PC-9 (cell line): ENCODE results near the gene PTEN. TPM values are rescaled to one million over a fixed set of nuclear protein-coding genes. Genes with fewer than 3 reads are reported as not detected.
"Not testable (repeated sequence)": the region's sequence is repeated elsewhere in the genome, so short reads cannot be mapped to it uniquely, and the experiment has no call there.

ENCODE experiments used
- BruUV-seq: library from RNA; stranded (reverse); fragments of 400-500 nt; replicated peaks from 2 replicates; lab custom pipeline; 2021; lab: Mats Ljungman, UMichigan
- CTCF ChIA-PET: fragments of 300-600 bp; sonication (Branson Sonifier 250); formaldehyde crosslinking; loops from one replicate; lab custom pipeline; 2022; ENCODE audit warnings: antibody characterized with exemption; lab: Charles Lee
- POLR2A ChIA-PET: fragments of 300-600 bp; sonication (Branson Sonifier 250); formaldehyde crosslinking; loops from one replicate; lab custom pipeline; 2022; ENCODE audit warnings: antibody characterized with exemption; ENCODE audit not compliant: unreplicated experiment; lab: Charles Lee
- DNase-seq, 2 experiments: peaks; one replicate each; pipeline versions ENCODE4 v3.0.0 to v3.0.0-alpha.2; 2015 to 2022; ENCODE audit warnings: mixed read lengths in 1 of 2
- H2AFZ ChIP-seq: fragments of 200-600 bp; sonication (generic); 2 replicates; pipeline ENCODE4 v1.8.1; 2017; ENCODE audit warnings: antibody characterized with exemption
- H3F3A ChIP-seq: fragments of 200-600 bp; sonication (generic); 2 replicates; pipeline ENCODE4 v1.8.1; 2017; ENCODE audit warnings: antibody characterized with exemption, mild to moderate bottlenecking, low read depth; ENCODE audit not compliant: insufficient read depth
- H3K27ac ChIP-seq: fragments of 200-600 bp; sonication (generic); 2 replicates; pipeline ENCODE4 v1.6.1; 2016; ENCODE audit warnings: mixed run types
- H3K27me3 ChIP-seq: fragments of 200-600 bp; sonication (generic); 2 replicates; pipeline ENCODE4 v1.6.1; 2016; ENCODE audit warnings: low read depth, mixed run types; ENCODE audit not compliant: insufficient read depth
- H3K36me3 ChIP-seq: fragments of 200-600 bp; sonication (generic); 2 replicates; pipeline ENCODE4 v1.6.1; 2016; ENCODE audit warnings: low read depth, mixed run types
- H3K4me1 ChIP-seq: fragments of 200-600 bp; sonication (generic); replicated peaks from 2 replicates; pipeline ENCODE4 v1.6.1; 2016; ENCODE audit warnings: mixed run types; ENCODE audit not compliant: insufficient read depth
- H3K4me2 ChIP-seq: fragments of 200-600 bp; sonication (generic); 2 replicates; pipeline ENCODE4 v1.6.1; 2017; ENCODE audit warnings: mixed run types
- H3K4me3 ChIP-seq: fragments of 200-600 bp; sonication (generic); 2 replicates; pipeline ENCODE4 v1.6.1; 2016; ENCODE audit warnings: mixed run types
- H3K79me2 ChIP-seq: fragments of 200-600 bp; sonication (generic); 2 replicates; pipeline ENCODE4 v1.6.1; 2017; ENCODE audit warnings: low read depth, mixed run types
- H3K9me2 ChIP-seq: fragments of 200-600 bp; sonication (generic); 2 replicates; pipeline ENCODE4 v1.8.1; 2017; ENCODE audit warnings: mild to moderate bottlenecking; ENCODE audit not compliant: insufficient read depth
- H3K9me3 ChIP-seq: fragments of 200-600 bp; sonication (generic); 2 replicates; pipeline ENCODE4 v1.8.1; 2016; ENCODE audit warnings: low read depth; ENCODE audit not compliant: insufficient read depth
- H4K20me1 ChIP-seq: fragments of 200-600 bp; sonication (generic); 2 replicates; pipeline ENCODE4 v1.8.1; 2017; ENCODE audit not compliant: insufficient read depth
- EZH2 ChIP-seq: fragments of 200-600 bp; sonication (generic); IDR thresholded peaks from 2 replicates; pipeline ENCODE4 v1.8.0; 2017; ENCODE audit warnings: antibody characterized with exemption, low read depth
- intact Hi-C: fragments of 100-400 bp; cut with micrococcal nuclease; formaldehyde crosslinking; loops from one replicate; pipeline ENCODE4 v1.10.0; 2022; ENCODE audit not compliant: unreplicated experiment
- total RNA-seq: library from RNA; stranded (reverse); gene quantifications from 2 replicates; pipeline ENCODE4 v1.2.3, GENCODE V29; 2021
- TF ChIP-seq, protein P1 (sequence below): fragments of 200-600 bp; sonication (generic); conservative IDR thresholded peaks from 2 replicates; pipeline ENCODE4 v1.6.1; 2017; ENCODE audit warnings: mixed run types, antibody characterized with exemption, mild to moderate bottlenecking, moderate library complexity

PTEN gene
- total RNA-seq, 1 experiment from 2014 or later, result 44.9 TPM

GRCh38 chr10:87862679-87863052 is 759 bp upstream of the PTEN start:
- Histone ChIP-seq H3K79me2 (peaks cover 36% of the 10 kb centered on the region), H3K9me3 (no peaks in the 10 kb centered on the region), H4K20me1 (peaks cover 23% of the 10 kb centered on the region), H3K4me3 (peak overlapping the region; percentile 98), H3K27me3 (no peaks in the 10 kb centered on the region), H3K4me1 (peaks cover 20% of the 10 kb centered on the region), H3K4me2 (peak overlapping the region; percentile 86), H2AFZ (peak overlapping the region; percentile 89), H3K36me3 (no peaks in the 10 kb centered on the region), H3K27ac (peak overlapping the region; percentile 77), H3F3A (peaks cover 14% of the 10 kb centered on the region), H3K9me2 (no peaks in the 10 kb centered on the region)
- intact Hi-C loops, result loop anchor here (1.0 to 10.0 kb wide), 8 partner anchors 16 to 690 kb away; partner anchors contain the start of gene ATAD1
- CTCF ChIA-PET, result interaction anchor here (0.7 to 1.9 kb wide), 2 partner anchors 527 to 695 kb away, joined by 3 to 6 read pairs; no protein-coding TSS in a partner anchor
- no TSS peak for BruUV-seq
- no peak for DNase-seq
- TF ChIP-seq, protein P1, sequence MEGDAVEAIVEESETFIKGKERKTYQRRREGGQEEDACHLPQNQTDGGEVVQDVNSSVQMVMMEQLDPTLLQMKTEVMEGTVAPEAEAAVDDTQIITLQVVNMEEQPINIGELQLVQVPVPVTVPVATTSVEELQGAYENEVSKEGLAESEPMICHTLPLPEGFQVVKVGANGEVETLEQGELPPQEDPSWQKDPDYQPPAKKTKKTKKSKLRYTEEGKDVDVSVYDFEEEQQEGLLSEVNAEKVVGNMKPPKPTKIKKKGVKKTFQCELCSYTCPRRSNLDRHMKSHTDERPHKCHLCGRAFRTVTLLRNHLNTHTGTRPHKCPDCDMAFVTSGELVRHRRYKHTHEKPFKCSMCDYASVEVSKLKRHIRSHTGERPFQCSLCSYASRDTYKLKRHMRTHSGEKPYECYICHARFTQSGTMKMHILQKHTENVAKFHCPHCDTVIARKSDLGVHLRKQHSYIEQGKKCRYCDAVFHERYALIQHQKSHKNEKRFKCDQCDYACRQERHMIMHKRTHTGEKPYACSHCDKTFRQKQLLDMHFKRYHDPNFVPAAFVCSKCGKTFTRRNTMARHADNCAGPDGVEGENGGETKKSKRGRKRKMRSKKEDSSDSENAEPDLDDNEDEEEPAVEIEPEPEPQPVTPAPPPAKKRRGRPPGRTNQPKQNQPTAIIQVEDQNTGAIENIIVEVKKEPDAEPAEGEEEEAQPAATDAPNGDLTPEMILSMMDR, result no peak
- no peak for TF ChIP-seq EZH2
- POLR2A ChIA-PET, result interaction anchor here (0.7 kb wide), 2 partner anchors 294 to 771 kb away, joined by 3 to 6 read pairs; no protein-coding TSS in a partner anchor

DNA sequence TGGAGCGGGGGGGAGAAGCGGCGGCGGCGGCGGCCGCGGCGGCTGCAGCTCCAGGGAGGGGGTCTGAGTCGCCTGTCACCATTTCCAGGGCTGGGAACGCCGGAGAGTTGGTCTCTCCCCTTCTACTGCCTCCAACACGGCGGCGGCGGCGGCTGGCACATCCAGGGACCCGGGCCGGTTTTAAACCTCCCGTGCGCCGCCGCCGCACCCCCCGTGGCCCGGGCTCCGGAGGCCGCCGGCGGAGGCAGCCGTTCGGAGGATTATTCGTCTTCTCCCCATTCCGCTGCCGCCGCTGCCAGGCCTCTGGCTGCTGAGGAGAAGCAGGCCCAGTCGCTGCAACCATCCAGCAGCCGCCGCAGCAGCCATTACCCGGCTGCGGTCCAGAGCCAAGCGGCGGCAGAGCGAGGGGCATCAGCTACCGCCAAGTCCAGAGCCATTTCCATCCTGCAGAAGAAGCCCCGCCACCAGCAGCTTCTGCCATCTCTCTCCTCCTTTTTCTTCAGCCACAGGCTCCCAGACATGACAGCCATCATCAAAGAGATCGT is 598 bp downstream of the PTEN start:
- H4K20me1 ChIP-seq, result peaks cover 31% of the 10 kb centered on the region
- POLR2A ChIA-PET, result interaction anchor here (0.5 kb wide), 1 partner anchor 525 kb away, joined by 4 read pairs; no protein-coding TSS in a partner anchor
- CTCF ChIA-PET, result not testable (repeated sequence)

DNA sequence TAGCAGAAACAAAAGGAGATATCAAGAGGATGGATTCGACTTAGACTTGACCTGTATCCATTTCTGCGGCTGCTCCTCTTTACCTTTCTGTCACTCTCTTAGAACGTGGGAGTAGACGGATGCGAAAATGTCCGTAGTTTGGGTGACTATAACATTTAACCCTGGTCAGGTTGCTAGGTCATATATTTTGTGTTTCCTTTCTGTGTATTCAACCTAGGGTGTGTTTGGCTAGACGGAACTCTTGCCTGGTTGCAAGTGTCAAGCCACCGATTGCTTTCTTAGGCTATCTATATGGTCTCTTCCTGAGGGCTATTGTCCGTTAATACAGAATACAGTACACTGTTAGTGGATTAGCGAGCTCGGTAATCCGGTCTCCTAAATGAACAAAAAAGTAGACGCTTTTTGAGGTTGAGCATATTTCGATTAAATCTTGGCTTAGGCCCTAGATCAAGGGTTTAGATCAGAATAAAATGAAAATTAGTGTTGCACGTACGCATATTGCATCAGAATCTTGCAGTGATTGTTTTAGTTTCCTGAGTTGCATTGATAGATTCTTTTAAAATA is 1.2 kb downstream of the PTEN start:
- CTCF ChIA-PET, result no interaction called here
- Histone ChIP-seq H3K9me2 (no peaks in the 10 kb centered on the region), H3K27ac (peak overlapping the region; percentile 37), H3K27me3 (no peaks in the 10 kb centered on the region), H4K20me1 (peaks cover 31% of the 10 kb centered on the region), H3K4me3 (peak overlapping the region; percentile 98), H3K79me2 (peaks cover 55% of the 10 kb centered on the region), H3K9me3 (no peaks in the 10 kb centered on the region), H3K4me1 (peaks cover 32% of the 10 kb centered on the region), H2AFZ (peak overlapping the region; percentile 34; the same call in 1 of the 2 replicates), H3K4me2 (peak overlapping the region; percentile 95), H3F3A (peaks cover 14% of the 10 kb centered on the region), H3K36me3 (no peaks in the 10 kb centered on the region)
- BruUV-seq, result TSS peak; percentile 25
- intact Hi-C loops, result loop anchor here (5.0 to 10.0 kb wide), 3 partner anchors 47 to 390 kb away; partner anchors contain the start of gene ATAD1
- POLR2A ChIA-PET, result no interaction called here
- TF ChIP-seq, protein P1, result no peak
- TF ChIP-seq EZH2, result no peak
- DNase-seq, result no peak

More for the DNA sequence above, 598 bp downstream of the PTEN start:
- H3K9me3 ChIP-seq, H3K36me3 ChIP-seq, H3K9me2 ChIP-seq, BruUV-seq, DNase-seq, H3K27me3 ChIP-seq: not testable (repeated sequence)
- intact Hi-C loops, result loop anchor here (2.0 to 10.0 kb wide), 7 partner anchors 17 to 689 kb away; partner anchors contain the start of gene ATAD1
- H3K79me2 ChIP-seq, result peaks cover 49% of the 10 kb centered on the region
- H3K4me2 ChIP-seq, result peak overlapping the region; percentile 95
- H2AFZ ChIP-seq, result peak overlapping the region; percentile 89; the same call in 1 of the 2 replicates
- H3K27ac ChIP-seq, result peak overlapping the region; percentile 77
- peaks cover 14% of the 10 kb centered on the region for H3F3A ChIP-seq
- peaks cover 32% of the 10 kb centered on the region for H3K4me1 ChIP-seq
- peak overlapping the region; percentile 98 for H3K4me3 ChIP-seq
